Stimulated activated CD4-positive, alpha-beta T cell treated with anti-CD3 and anti-CD28 coated beads, Interleukin-1b, Interleukin-23, amount 100 ng/mL, for 4 hours (primary cell): ENCODE measurements around the gene CCDC92.

Experiments used
- DNase-seq, 2 donors: peaks; one replicate each; pipeline ENCODE4 v3.0.0-alpha.2; 2020; ENCODE audit warnings: low read depth in 2 of 2

Gene CCDC92

GRCh38 chr12:123889848-123890535 is 82.6 kb downstream of the CCDC92 start:
- no peak for DNase-seq

GRCh38 chr12:123888989-123889388 is 83.6 kb downstream of the CCDC92 start:
- no peak for DNase-seq

- no peak for DNase-seq
These were observed 85.6 kb downstream of the CCDC92 start for GRCh38 chr12:123886931-123887582.

GRCh38 chr12:123886258-123886657 is 86.4 kb downstream of the CCDC92 start:
- DNase-seq, result no peak
